SK-N-SH treated with all-trans-retinoic acid at 6 μM for 48 hours (cell line): ENCODE measurements around the gene TAPT1.

Experiments
- ATAC-seq: fragments of 200-7000 bp; cut with Tn5 transposase; 3 replicates; pipeline ENCODE4 v1.9.1; 2020; ENCODE audit warnings: mild to moderate bottlenecking, moderate library complexity
- ARNTL ChIP-seq: fragments of 450-650 bp; formaldehyde crosslinking; IDR thresholded peaks from 2 replicates; pipeline ENCODE4 v1.5.0; 2020; ENCODE audit warnings: low read depth, mild to moderate bottlenecking, moderate library complexity, borderline replicate concordance
- BACH2 ChIP-seq: fragments of 250-450 bp; sonication (Bioruptor Pico); IDR thresholded peaks from 2 replicates; pipeline ENCODE4 v1.9.0; 2021; ENCODE audit warnings: mild to moderate bottlenecking, borderline replicate concordance
- CREB5 ChIP-seq: fragments of 250-450 bp; sonication (Bioruptor Pico); IDR thresholded peaks from 2 replicates; pipeline ENCODE4 v1.5.1; 2020; ENCODE audit warnings: low read depth, mild to moderate bottlenecking, moderate library complexity
- CSDC2 ChIP-seq: fragments of 250-450 bp; sonication (Bioruptor Pico); IDR thresholded peaks from 2 replicates; pipeline ENCODE4 v1.5.0; 2020; ENCODE audit warnings: mild to moderate bottlenecking, moderate library complexity
- CSRNP3 ChIP-seq: fragments of 250-450 bp; sonication (Bioruptor Pico); IDR thresholded peaks from 2 replicates; pipeline ENCODE4 v1.5.1; 2021; ENCODE audit warnings: mild to moderate bottlenecking, moderate library complexity
- ESRRG ChIP-seq: fragments of 250-450 bp; sonication (Bioruptor Pico); IDR thresholded peaks from 2 replicates; pipeline ENCODE4 v1.6.1; 2021; ENCODE audit warnings: mild to moderate bottlenecking
- GLIS3 ChIP-seq: fragments of 250-450 bp; sonication (Bioruptor Pico); IDR thresholded peaks from 2 replicates; pipeline ENCODE4 v1.5.0; 2020; ENCODE audit warnings: mild to moderate bottlenecking, moderate library complexity
- ISL1 ChIP-seq: fragments of 250-450 bp; sonication (Bioruptor Pico); IDR thresholded peaks from 2 replicates; pipeline ENCODE4 v2.1.2; 2022; ENCODE audit warnings: mild to moderate bottlenecking, moderate library complexity
- OSR1 ChIP-seq: fragments of 250-450 bp; sonication (Bioruptor Pico); IDR thresholded peaks from 2 replicates; pipeline ENCODE4 v1.8.0; 2022; ENCODE audit warnings: moderate library complexity, mild to moderate bottlenecking, inconsistent platforms
- PATZ1 ChIP-seq: fragments of 250-450 bp; sonication (Bioruptor Pico); IDR thresholded peaks from 2 replicates; pipeline ENCODE4 v1.8.0; 2020; ENCODE audit warnings: mild to moderate bottlenecking, moderate library complexity, borderline replicate concordance
- POU6F1 ChIP-seq: fragments of 250-450 bp; sonication (Bioruptor Pico); IDR thresholded peaks from 2 replicates; pipeline ENCODE4 v1.8.0; 2021; ENCODE audit warnings: low read depth, mild to moderate bottlenecking, moderate library complexity, borderline replicate concordance
- PPARA ChIP-seq: fragments of 250-450 bp; sonication (Bioruptor Pico); IDR thresholded peaks from 2 replicates; pipeline ENCODE4 v1.5.0; 2020; ENCODE audit warnings: mild to moderate bottlenecking, borderline replicate concordance
- RARB ChIP-seq: fragments of 250-450 bp; sonication (Bioruptor Pico); IDR thresholded peaks from 2 replicates; pipeline ENCODE4 v1.8.0; 2021; ENCODE audit warnings: mild to moderate bottlenecking, moderate library complexity
- SNAI2 ChIP-seq: fragments of 250-450 bp; sonication (Bioruptor Pico); IDR thresholded peaks from 2 replicates; pipeline ENCODE4 v1.5.0; 2020; ENCODE audit warnings: mild to moderate bottlenecking, moderate library complexity
- TCF4 ChIP-seq: fragments of 250-450 bp; sonication (Bioruptor Pico); IDR thresholded peaks from 2 replicates; pipeline ENCODE4 v1.8.0; 2021; ENCODE audit warnings: mild to moderate bottlenecking, moderate library complexity, borderline replicate concordance
- TOX ChIP-seq: fragments of 250-450 bp; sonication (Bioruptor Pico); IDR thresholded peaks from 2 replicates; pipeline ENCODE4 v1.8.0; 2021; ENCODE audit warnings: mild to moderate bottlenecking, moderate library complexity, borderline replicate concordance
- ZC3H10 ChIP-seq: fragments of 250-450 bp; sonication (Bioruptor Pico); IDR thresholded peaks from 2 replicates; pipeline ENCODE4 v1.5.1; 2021; ENCODE audit warnings: mild to moderate bottlenecking, moderate library complexity
- ZFP3 ChIP-seq: fragments of 250-450 bp; sonication (Bioruptor Pico); IDR thresholded peaks from 2 replicates; pipeline ENCODE4 v1.5.0; 2020; ENCODE audit warnings: mild to moderate bottlenecking, moderate library complexity
- ZFP30 ChIP-seq: fragments of 450-650 bp; formaldehyde crosslinking; IDR thresholded peaks from 2 replicates; pipeline ENCODE4 v1.5.0; 2022; ENCODE audit warnings: mild to moderate bottlenecking, moderate library complexity
- ZNF565 ChIP-seq: fragments of 450-650 bp; formaldehyde crosslinking; conservative IDR thresholded peaks from 2 replicates; pipeline ENCODE4 v1.5.0; 2020; ENCODE audit warnings: low read depth, mild to moderate bottlenecking, moderate library complexity
- ZNF70 ChIP-seq: fragments of 450-650 bp; formaldehyde crosslinking; IDR thresholded peaks from 2 replicates; pipeline ENCODE4 v1.5.0; 2020; ENCODE audit warnings: mild to moderate bottlenecking, moderate library complexity
- ZNF8 ChIP-seq: fragments of 450-650 bp; formaldehyde crosslinking; IDR thresholded peaks from 2 replicates; pipeline ENCODE4 v1.5.0; 2020; ENCODE audit warnings: mild to moderate bottlenecking, moderate library complexity

Gene TAPT1

GRCh38 chr4:16236402-16237023 is 10.2 kb upstream of the TAPT1 start:
- no peak for ATAC-seq
- TF ChIP-seq CSRNP3 = no peak
- no peak for TF ChIP-seq PATZ1 (CRISPR knock-in tag)
- TF ChIP-seq ZNF8 = no peak
- TF ChIP-seq PPARA (CRISPR knock-in tag) = no peak
- TF ChIP-seq ZNF70 (CRISPR knock-in tag) = no peak
- no peak for TF ChIP-seq ARNTL (CRISPR knock-in tag)
- TF ChIP-seq TOX = no peak
- no peak for TF ChIP-seq TCF4
- TF ChIP-seq SNAI2 (CRISPR knock-in tag) = no peak
- no peak for TF ChIP-seq BACH2 (CRISPR knock-in tag)
- TF ChIP-seq GLIS3 (CRISPR knock-in tag) = no peak
- no peak for TF ChIP-seq ZFP30
- no peak for TF ChIP-seq CSDC2 (CRISPR knock-in tag)
- no peak for TF ChIP-seq ESRRG (CRISPR knock-in tag)

GRCh38 chr4:16235209-16235608 is 8.9 kb upstream of the TAPT1 start:
- ATAC-seq = no peak
- TF ChIP-seq ZFP30 = no peak
- no peak for TF ChIP-seq CSDC2 (CRISPR knock-in tag)
- no peak for TF ChIP-seq PATZ1 (CRISPR knock-in tag)
- no peak for TF ChIP-seq ZNF8
- TF ChIP-seq ARNTL (CRISPR knock-in tag) = no peak
- TF ChIP-seq PPARA (CRISPR knock-in tag) = no peak
- no peak for TF ChIP-seq ZFP3 (CRISPR knock-in tag)
- TF ChIP-seq POU6F1 (CRISPR knock-in tag) = no peak
- no peak for TF ChIP-seq GLIS3 (CRISPR knock-in tag)
- no peak for TF ChIP-seq OSR1 (CRISPR knock-in tag)
- TF ChIP-seq RARB (CRISPR knock-in tag) = no peak
- TF ChIP-seq ZNF565 = no peak
- no peak for TF ChIP-seq TCF4
- no peak for TF ChIP-seq ISL1 (CRISPR knock-in tag)
- TF ChIP-seq ZC3H10 (CRISPR knock-in tag) = no peak
- no peak for TF ChIP-seq CREB5 (CRISPR knock-in tag)
- no peak for TF ChIP-seq TOX
- TF ChIP-seq ESRRG (CRISPR knock-in tag) = no peak
- no peak for TF ChIP-seq SNAI2 (CRISPR knock-in tag)

- no peak for ATAC-seq
- no peak for TF ChIP-seq PATZ1 (CRISPR knock-in tag)
- TF ChIP-seq ZC3H10 (CRISPR knock-in tag) = no peak
- TF ChIP-seq ZFP30 = no peak
- no peak for TF ChIP-seq PPARA (CRISPR knock-in tag)
- no peak for TF ChIP-seq ZFP3 (CRISPR knock-in tag)
- no peak for TF ChIP-seq CREB5 (CRISPR knock-in tag)
- TF ChIP-seq ISL1 (CRISPR knock-in tag) = no peak
- TF ChIP-seq TOX = no peak
- TF ChIP-seq BACH2 (CRISPR knock-in tag) = no peak
- no peak for TF ChIP-seq ARNTL (CRISPR knock-in tag)
- TF ChIP-seq GLIS3 (CRISPR knock-in tag) = no peak
- TF ChIP-seq SNAI2 (CRISPR knock-in tag) = no peak
- TF ChIP-seq CSRNP3 = no peak
Measured at GRCh38 chr4:16233569-16234177, 7.4 kb upstream of the TAPT1 start.
